AG04450 (cell line): ENCODE results near the gene ZBTB7C. TPM values are rescaled to one million over a fixed set of nuclear protein-coding genes. Genes with fewer than 3 reads are reported as not detected.

Experiments
- CTCF ChIA-PET: fragments of 300-600, 350-600 bp; formaldehyde crosslinking; extraction: SDS; loops from one replicate; lab custom pipeline; 2022; ENCODE audit warnings: antibody characterized with exemption, inconsistent platforms; lab: Charles Lee
- POLR2A ChIA-PET: fragments of 350-600 bp; formaldehyde crosslinking; extraction: SDS; loops from one replicate; lab custom pipeline; 2021; ENCODE audit warnings: antibody characterized with exemption, inconsistent platforms; lab: Yijun Ruan, JAX
- DNase-seq: peaks from one replicate; pipeline ENCODE4 v3.0.0-alpha.2; 2011; ENCODE audit warnings: low read depth, low spot score
- H3K27ac ChIP-seq: one replicate; pipeline ENCODE4 v1.5.1; 2012; ENCODE audit warnings: low read depth, low read length, control low read depth
- H3K27me3 ChIP-seq: one replicate; pipeline ENCODE4 v1.6.0; 2012; ENCODE audit warnings: low read length; ENCODE audit not compliant: control insufficient read depth, insufficient read depth
- H3K4me3 ChIP-seq: 2 replicates; pipeline ENCODE4 v1.5.1; 2011; ENCODE audit warnings: mild to moderate bottlenecking, low read depth, low read length, control low read depth
- H3K9me3 ChIP-seq: 2 replicates; pipeline ENCODE4 v1.5.1; 2012; ENCODE audit warnings: low read length; ENCODE audit not compliant: control insufficient read depth, insufficient read depth
- CTCF ChIP-seq: IDR thresholded peaks from 2 replicates; pipeline ENCODE4 v1.5.1; 2011; ENCODE audit warnings: low read depth, low read length, control low read depth, inconsistent platforms
- polyA plus RNA-seq: library from polyadenylated mRNA; depleted of rRNA; stranded (reverse); fragments of >200 nt; gene quantifications from 2 replicates; pipeline ENCODE4 v1.2.3, GENCODE V29; 2011

ZBTB7C gene
- polyA plus RNA-seq, 1 experiment, result not detected

- H3K27ac ChIP-seq, result no peak overlapping the region
- H3K9me3 ChIP-seq, result no peaks in the 10 kb centered on the region
- ChIA-PET POLR2A (no interaction called here), CTCF (no interaction called here)
- DNase-seq, result no peak
- no peak for TF ChIP-seq CTCF
- peaks cover 42% of the 10 kb centered on the region for H3K27me3 ChIP-seq
- H3K4me3 ChIP-seq, result no peak overlapping the region
Measured at GRCh38 chr18:48419277-48420022, 10.3 kb upstream of the ZBTB7C start.

- ChIA-PET POLR2A (no interaction called here), CTCF (interaction anchor here (0.7 to 1.5 kb wide), 2 partner anchors 26 to 189 kb away, joined by 3 to 4 read pairs; no protein-coding TSS in a partner anchor)
- Histone ChIP-seq H3K27me3 (peaks cover 40% of the 10 kb centered on the region), H3K27ac (no peak overlapping the region), H3K4me3 (no peak overlapping the region), H3K9me3 (no peaks in the 10 kb centered on the region)
- no peak for DNase-seq
- TF ChIP-seq CTCF, result no peak
Measured at GRCh38 chr18:48418539-48419276, 9.5 kb upstream of the ZBTB7C start.

GRCh38 chr18:48417985-48418384, 8.8 kb upstream of the ZBTB7C start:
- no peak overlapping the region for H3K4me3 ChIP-seq
- H3K9me3 ChIP-seq, result no peaks in the 10 kb centered on the region
- peaks cover 43% of the 10 kb centered on the region for H3K27me3 ChIP-seq
- H3K27ac ChIP-seq, result no peak overlapping the region
- TF ChIP-seq CTCF, result no peak
- DNase-seq, result no peak
- POLR2A ChIA-PET, result no interaction called here
- CTCF ChIA-PET, result interaction anchor here (1.5 kb wide), 1 partner anchor 27 kb away, joined by 4 read pairs; no protein-coding TSS in a partner anchor

- CTCF ChIA-PET, result interaction anchor here (0.6 to 1.3 kb wide), 3 partner anchors 8 to 32 kb away, joined by 3 to 4 read pairs (median 3); no protein-coding TSS in a partner anchor
- no peak for DNase-seq
- no peak for TF ChIP-seq CTCF
Measured at GRCh38 chr18:48413342-48413741, 4.2 kb upstream of the ZBTB7C start.

More at GRCh38 chr18:48413342-48413741, 4.2 kb upstream of the ZBTB7C start:
- Histone ChIP-seq H3K4me3 (no peak overlapping the region), H3K27ac (no peak overlapping the region), H3K9me3 (no peaks in the 10 kb centered on the region; the same call in 1 of the 2 replicates), H3K27me3 (peaks cover 38% of the 10 kb centered on the region)
- POLR2A ChIA-PET, result no interaction called here
